Measurements from ENCODE around the gene SLC8A1. TPM values are rescaled to one million over a fixed set of nuclear protein-coding genes. Genes with fewer than 3 reads are reported as not detected.
A peak's percentile ranks its signal among the peaks of the same experiment; 100 is the strongest.

The SLC8A1 gene
- polyA plus RNA-seq, 3 donors = 16.9 to 18.2 (median 18.0) TPM

- Histone ChIP-seq H3K36me3 (replicated peaks in 1 of 2; ENCODE audit: control insufficient read depth in 1 of 2, insufficient read depth in 2 of 2, low read length in 2 of 2) (peaks cover 0 to 28% of the 10 kb centered on the region in 2 donors), H3K4me2 (replicated peaks; ENCODE audit: extremely low read depth, low read length, poor library complexity, severe bottlenecking) (no peak overlapping the region), H3K9ac (ENCODE audit: insufficient read depth, low read length, poor library complexity, severe bottlenecking) (no peak overlapping the region), H3K4me3 (replicated peaks in 1 of 3; ENCODE audit: low read depth in 2 of 3, low read length in 3 of 3) (no peak overlapping the region), H3K4me1 (ENCODE audit: control insufficient read depth in 1 of 2, insufficient read depth in 2 of 2, low read length in 2 of 2) (peaks cover 10 to 14% of the 10 kb centered on the region in 2 donors), H3K27ac (ENCODE audit: low read depth in 1 of 2, low read length in 2 of 2) (no peak overlapping the region), H4K20me1 (ENCODE audit: insufficient read depth, low read length) (peaks cover 94% of the 10 kb centered on the region), H2AFZ (ENCODE audit: insufficient read depth, low read depth, low read length, poor library complexity, severe bottlenecking) (no peak overlapping the region), H3K27me3 (ENCODE audit: control insufficient read depth in 2 of 2, insufficient read depth in 2 of 2, low read length in 2 of 2) (no peaks in the 10 kb centered on the region), H3K9me3 (replicated peaks in 1 of 2; ENCODE audit: control insufficient read depth in 1 of 2, insufficient read depth in 1 of 2, low read length in 2 of 2) (no peaks in the 10 kb centered on the region), H3K79me2 (ENCODE audit: insufficient read depth, low read length) (peaks cover 16% of the 10 kb centered on the region)
- Mint-ChIP-seq H3K4me3 (no peak overlapping the region), H3K4me1 (peaks cover 31% of the 10 kb centered on the region), H3K27me3 (ENCODE audit: low read depth in 3 of 3) (peaks cover 0 to 2% (median 0%) of the 10 kb centered on the region in 3 donors), H3K9me3 (no peaks in the 10 kb centered on the region), H3K27ac (no peak overlapping the region), H3K36me3 (peaks cover 6 to 12% of the 10 kb centered on the region in 2 donors)
- no peak for TF ChIP-seq CTCF (IDR thresholded peaks at IDR 0.05)
- intact Hi-C loops (cut with micrococcal nuclease) = no loop called here
- no peak for DNase-seq
Observed at GRCh38 chr2:40285391-40285790, 166.5 kb downstream of the SLC8A1 start.

GRCh38 chr2:40284797-40285196, 167.1 kb downstream of the SLC8A1 start:
- Histone ChIP-seq H3K4me2 (replicated peaks; ENCODE audit: extremely low read depth, low read length, poor library complexity, severe bottlenecking) (no peak overlapping the region), H3K79me2 (ENCODE audit: insufficient read depth, low read length) (peaks cover 12% of the 10 kb centered on the region), H3K27ac (ENCODE audit: low read depth in 1 of 2, low read length in 2 of 2) (peak overlapping the region in 1 of 2 donors; percentile 51), H4K20me1 (ENCODE audit: insufficient read depth, low read length) (peaks cover 94% of the 10 kb centered on the region), H3K4me1 (ENCODE audit: control insufficient read depth in 1 of 2, insufficient read depth in 2 of 2, low read length in 2 of 2) (peaks cover 5 to 9% of the 10 kb centered on the region in 2 donors), H3K9me3 (replicated peaks in 1 of 2; ENCODE audit: control insufficient read depth in 1 of 2, insufficient read depth in 1 of 2, low read length in 2 of 2) (no peaks in the 10 kb centered on the region), H3K9ac (ENCODE audit: insufficient read depth, low read length, poor library complexity, severe bottlenecking) (no peak overlapping the region), H3K27me3 (ENCODE audit: control insufficient read depth in 2 of 2, insufficient read depth in 2 of 2, low read length in 2 of 2) (no peaks in the 10 kb centered on the region), H3K4me3 (replicated peaks in 1 of 3; ENCODE audit: low read depth in 2 of 3, low read length in 3 of 3) (no peak overlapping the region), H2AFZ (ENCODE audit: insufficient read depth, low read depth, low read length, poor library complexity, severe bottlenecking) (no peak overlapping the region), H3K36me3 (replicated peaks in 1 of 2; ENCODE audit: control insufficient read depth in 1 of 2, insufficient read depth in 2 of 2, low read length in 2 of 2) (peaks cover 0 to 28% of the 10 kb centered on the region in 2 donors)
- intact Hi-C loops (cut with micrococcal nuclease) = no loop called here
- Mint-ChIP-seq H3K27me3 (ENCODE audit: low read depth in 3 of 3) (peaks cover 0 to 2% (median 0%) of the 10 kb centered on the region in 3 donors), H3K4me1 (peaks cover 25% of the 10 kb centered on the region), H3K36me3 (peaks cover 6 to 12% of the 10 kb centered on the region in 2 donors), H3K4me3 (no peak overlapping the region), H3K27ac (no peak overlapping the region), H3K9me3 (no peaks in the 10 kb centered on the region)
- DNase-seq = no peak
- no CpG with 5 or more reads among the region's 1 CpG for WGBS (ENCODE audit: insufficient coverage)
- TF ChIP-seq CTCF (IDR thresholded peaks at IDR 0.05) = no peak

Data from CD14-positive monocyte (primary cell).